WI38 (cell line): ENCODE results near the gene CTIF.

Experiments used
- H3K4me3 ChIP-seq: 2 replicates; pipeline ENCODE4 v1.5.1; 2011; ENCODE audit warnings: low read depth, mild to moderate bottlenecking, control low read depth, low read length
- TF ChIP-seq, protein P1 (sequence below): IDR thresholded peaks from 2 replicates; pipeline ENCODE4 v1.5.1; 2012; ENCODE audit warnings: low read depth, mild to moderate bottlenecking, control low read depth, low read length

Gene CTIF

DNA sequence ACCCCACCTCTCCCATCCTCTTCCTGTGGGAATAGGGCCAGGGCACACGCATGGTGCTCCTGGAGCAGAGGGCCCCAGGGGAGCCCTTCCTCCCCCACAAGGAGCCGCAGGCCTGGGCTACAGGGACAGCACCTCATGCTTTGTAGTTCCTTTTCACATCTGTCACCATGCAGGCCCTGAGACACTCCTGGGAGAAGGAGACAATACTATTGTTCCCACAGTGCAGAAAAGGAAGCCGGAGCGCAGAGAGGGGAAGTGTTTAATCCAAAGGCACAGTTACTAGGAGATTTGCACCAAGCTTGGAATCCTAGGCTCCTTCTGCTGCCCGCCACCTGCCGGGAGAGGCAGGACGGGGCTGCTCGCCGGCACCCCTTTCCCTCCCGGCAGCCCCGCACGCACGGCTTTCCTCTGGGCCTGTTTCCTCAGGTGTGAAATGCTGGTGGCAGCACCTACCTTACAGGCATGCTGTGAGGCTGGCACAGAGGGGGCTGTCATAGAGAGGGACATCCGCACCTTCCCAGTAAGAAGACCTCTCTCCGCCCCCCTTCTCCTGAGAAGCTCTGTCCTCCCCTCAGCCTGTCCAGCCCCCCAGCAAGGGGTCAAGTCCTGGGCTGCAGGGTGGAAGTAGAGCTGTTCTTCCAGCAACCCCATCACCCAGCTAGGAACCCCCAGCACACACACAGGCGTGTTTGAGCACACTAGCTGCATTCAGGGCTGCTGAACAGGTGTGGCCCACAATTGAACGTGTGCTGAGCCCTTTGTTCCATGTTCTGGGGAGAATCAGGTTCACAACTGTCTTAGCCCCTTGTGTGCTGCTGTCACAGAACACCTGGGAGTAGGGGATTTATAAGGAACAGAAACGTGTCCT, 349.3 kb downstream of the CTIF start:
- TF ChIP-seq, protein P1, sequence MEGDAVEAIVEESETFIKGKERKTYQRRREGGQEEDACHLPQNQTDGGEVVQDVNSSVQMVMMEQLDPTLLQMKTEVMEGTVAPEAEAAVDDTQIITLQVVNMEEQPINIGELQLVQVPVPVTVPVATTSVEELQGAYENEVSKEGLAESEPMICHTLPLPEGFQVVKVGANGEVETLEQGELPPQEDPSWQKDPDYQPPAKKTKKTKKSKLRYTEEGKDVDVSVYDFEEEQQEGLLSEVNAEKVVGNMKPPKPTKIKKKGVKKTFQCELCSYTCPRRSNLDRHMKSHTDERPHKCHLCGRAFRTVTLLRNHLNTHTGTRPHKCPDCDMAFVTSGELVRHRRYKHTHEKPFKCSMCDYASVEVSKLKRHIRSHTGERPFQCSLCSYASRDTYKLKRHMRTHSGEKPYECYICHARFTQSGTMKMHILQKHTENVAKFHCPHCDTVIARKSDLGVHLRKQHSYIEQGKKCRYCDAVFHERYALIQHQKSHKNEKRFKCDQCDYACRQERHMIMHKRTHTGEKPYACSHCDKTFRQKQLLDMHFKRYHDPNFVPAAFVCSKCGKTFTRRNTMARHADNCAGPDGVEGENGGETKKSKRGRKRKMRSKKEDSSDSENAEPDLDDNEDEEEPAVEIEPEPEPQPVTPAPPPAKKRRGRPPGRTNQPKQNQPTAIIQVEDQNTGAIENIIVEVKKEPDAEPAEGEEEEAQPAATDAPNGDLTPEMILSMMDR, result no peak
- no peak overlapping the region for H3K4me3 ChIP-seq

- no peak overlapping the region for H3K4me3 ChIP-seq
Observed at GRCh38 chr18:48888773-48889080, 349.9 kb downstream of the CTIF start.

GRCh38 chr18:48889115-48889941, 350.5 kb downstream of the CTIF start:
- TF ChIP-seq, protein P1, result no peak
- no peak overlapping the region for H3K4me3 ChIP-seq

More at GRCh38 chr18:48888773-48889080, 349.9 kb downstream of the CTIF start:
- TF ChIP-seq, protein P1, result no peak

- TF ChIP-seq, protein P1, result no peak
- H3K4me3 ChIP-seq, result no peak overlapping the region
Observed at GRCh38 chr18:48889981-48890762, 351.3 kb downstream of the CTIF start.

DNA sequence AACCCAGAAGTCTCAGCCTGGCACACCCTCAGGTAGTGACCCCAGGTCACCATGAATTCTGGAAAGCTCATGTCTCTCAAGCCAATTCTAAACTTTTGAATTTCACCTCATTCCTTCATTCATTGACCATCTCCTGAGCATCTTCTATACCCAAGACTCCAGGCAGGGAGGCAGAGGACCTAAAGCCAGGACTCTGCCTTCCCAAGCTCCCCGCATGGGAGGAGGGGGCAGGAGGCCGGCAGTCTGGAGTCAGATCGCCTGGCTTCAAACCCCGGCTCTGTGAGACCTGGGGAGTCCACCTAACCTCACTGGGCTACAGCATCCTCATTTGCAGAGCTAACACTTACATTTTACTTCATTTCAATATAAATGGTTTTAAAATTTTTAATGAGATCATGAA, 352.9 kb downstream of the CTIF start:
- TF ChIP-seq, protein P1, result no peak
- no peak overlapping the region for H3K4me3 ChIP-seq

DNA sequence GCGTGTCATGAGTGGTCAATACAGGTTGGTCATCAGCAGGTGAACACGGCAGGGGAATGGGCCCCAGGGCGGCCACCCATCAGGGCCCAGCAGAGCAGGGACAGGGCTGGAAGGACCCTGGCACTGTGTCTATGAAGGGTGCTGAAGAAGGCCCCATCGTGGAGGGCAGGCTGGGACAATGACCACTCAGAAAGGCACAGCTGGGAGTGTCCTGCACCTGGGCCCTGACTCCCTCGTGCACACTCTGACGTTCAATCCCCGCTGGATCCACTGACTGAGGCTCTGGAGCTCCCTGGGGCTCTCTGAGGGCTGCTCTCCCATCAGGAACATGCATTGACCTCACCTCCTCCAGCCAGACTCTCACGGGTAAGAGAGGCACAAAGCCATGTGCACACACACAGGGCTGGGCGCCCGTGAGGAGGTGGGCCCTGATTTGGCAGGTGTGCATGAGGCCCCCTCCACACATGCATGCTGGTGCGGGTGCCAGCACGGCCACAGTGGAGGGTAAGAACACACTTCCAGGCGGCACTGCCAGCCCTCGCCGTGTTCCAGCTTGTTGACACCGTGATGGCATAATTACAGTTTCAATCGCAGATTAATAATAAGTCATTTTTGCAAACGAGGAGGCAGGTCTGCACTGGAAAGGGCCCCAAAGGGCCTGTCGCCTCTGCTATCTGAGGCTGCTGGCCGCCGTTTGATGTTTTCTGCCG, 353.5 kb downstream of the CTIF start:
- TF ChIP-seq, protein P1, result no peak
- no peak overlapping the region for H3K4me3 ChIP-seq
